ENCODE measurements around the gene GPC6. TPM values are rescaled to one million over a fixed set of nuclear protein-coding genes. Genes with fewer than 3 reads are reported as not detected.

GPC6 gene
- total RNA-seq, 1 experiment from 2014 or later, result 0.22 TPM

GRCh38 chr13:93984876-93985275 is 758.3 kb downstream of the GPC6 start:
- Histone ChIP-seq H3K4me2 (ENCODE audit: low read length) (no peak overlapping the region), H3K27me3 (ENCODE audit: insufficient read depth, low read length) (no peaks in the 10 kb centered on the region), H3K9me3 (ENCODE audit: control insufficient read depth in 1 of 2, insufficient read depth in 1 of 2, low read depth in 1 of 2, low read length in 2 of 2) (peaks cover 25 to 32% of the 10 kb centered on the region in 2 experiments; a peak in 2 of 4 replicates), H3K9ac (ENCODE audit: low read length) (no peak overlapping the region), H3K36me3 (ENCODE audit: control insufficient read depth in 1 of 2, insufficient read depth in 2 of 2, low read length in 2 of 2) (no peaks in the 10 kb centered on the region), H3K9me2 (ENCODE audit: insufficient read depth) (no peaks in the 10 kb centered on the region), H3K4me3 (replicated peaks in 1 of 2; ENCODE audit: low read depth in 1 of 2, low read length in 2 of 2) (no peak overlapping the region), H3K79me2 (ENCODE audit: insufficient read depth, low read length) (no peaks in the 10 kb centered on the region), H2AFZ (ENCODE audit: low read depth, low read length, poor library complexity, severe bottlenecking) (no peak overlapping the region), H4K20me1 (ENCODE audit: insufficient read depth) (no peaks in the 10 kb centered on the region), H3K27ac (ENCODE audit: low read depth, low read length) (no peak overlapping the region), H3K4me1 (ENCODE audit: control insufficient read depth in 1 of 2, insufficient read depth in 2 of 2, low read length in 2 of 2) (no peaks in the 10 kb centered on the region)
- TF ChIP-seq POLR2A (IDR thresholded peaks at IDR 0.05; ENCODE audit: borderline replicate concordance, extremely low read depth, insufficient read depth, insufficient read length), result no peak
- no peak for TF ChIP-seq RAD21 (IDR thresholded peaks at IDR 0.05; ENCODE audit: low read depth)
- TF ChIP-seq MAX (IDR thresholded peaks at IDR 0.05), result no peak
- no peak for TF ChIP-seq ZFX (IDR thresholded peaks at IDR 0.05)
- no peak for TF ChIP-seq ATF3 (IDR thresholded peaks at IDR 0.05)
- TF ChIP-seq JUND (IDR thresholded peaks at IDR 0.05), result no peak
- TF ChIP-seq CBX3 (IDR thresholded peaks at IDR 0.05; ENCODE audit: low read depth), result no peak
- no peak for TF ChIP-seq TCF7L2 (IDR thresholded peaks at IDR 0.05; ENCODE audit: borderline replicate concordance, extremely low read depth, insufficient read depth, insufficient read length)
- TF ChIP-seq CTCF (IDR thresholded peaks at IDR 0.05 in 2 of 3, conservative IDR thresholded peaks at IDR 0.05 in 1 of 3; ENCODE audit: borderline replicate concordance in 1 of 3, insufficient read depth in 1 of 3, low read depth in 2 of 3, low read length in 2 of 3), result no peak
- no peak for TF ChIP-seq POLR2AphosphoS5 (IDR thresholded peaks at IDR 0.05; ENCODE audit: low read depth, low read length)
- TF ChIP-seq EZH2phosphoT487 (IDR thresholded peaks at IDR 0.05; ENCODE audit: borderline replicate concordance), result no peak
- no peak for TF ChIP-seq SP1 (IDR thresholded peaks at IDR 0.05; ENCODE audit: low read depth)
- no peak for TF ChIP-seq REST (IDR thresholded peaks at IDR 0.05; ENCODE audit: low read depth)
- no peak for TF ChIP-seq EZH2 (IDR thresholded peaks at IDR 0.05)
- no peak for TF ChIP-seq ELF1 (IDR thresholded peaks at IDR 0.05; ENCODE audit: borderline replicate concordance, low read depth)
- no peak for TF ChIP-seq FOSL1 (IDR thresholded peaks at IDR 0.05; ENCODE audit: low read depth)
- no peak for TF ChIP-seq EGR1 (IDR thresholded peaks at IDR 0.05; ENCODE audit: low read depth)
- TF ChIP-seq ZBTB33 (IDR thresholded peaks at IDR 0.05; ENCODE audit: extremely low read depth, insufficient replicate concordance, low read length), result no peak
- TF ChIP-seq CEBPB (IDR thresholded peaks at IDR 0.05; ENCODE audit: low read depth), result no peak
- no peak for TF ChIP-seq ZNF274 (IDR thresholded peaks at IDR 0.05; ENCODE audit: low read depth, low read length)
- BruUV-seq (replicated peaks), result no TSS peak
- intact Hi-C loops (cut with micrococcal nuclease), result no loop called here
- DNase-seq (ENCODE audit: low read depth, low spot score), result no peak
- POLR2A ChIA-PET, result interaction anchor here (0.6 kb wide), 1 partner anchor 16 kb away, joined by 3 read pairs; no protein-coding TSS in a partner anchor
- CTCF ChIA-PET, result no interaction called here
- ATAC-seq, result no peak
- RAD21 ChIA-PET (ENCODE audit: low non-redundant PET in 1 of 2, low total read pairs in 2 of 2, uncharacterized antibody in 2 of 2, unreplicated experiment in 2 of 2), result no interaction called here
